HL-60 (cell line): Measurements from ENCODE around the gene TBCD.

ENCODE experiments used
- GABPA ChIP-seq: IDR thresholded peaks from 2 replicates; pipeline ENCODE4 v1.6.1; 2012; ENCODE audit warnings: low read depth
- POLR2AphosphoS5 ChIP-seq: IDR thresholded peaks from 2 replicates; pipeline ENCODE4 v1.6.1; 2012; ENCODE audit warnings: low read depth
- SPI1 ChIP-seq: IDR thresholded peaks from 2 replicates; pipeline ENCODE4 v1.6.1; 2012; ENCODE audit warnings: low read depth, mild to moderate bottlenecking, borderline replicate concordance
- TF ChIP-seq, protein P1 (sequence below): IDR thresholded peaks from one replicate; pipeline ENCODE4 v1.5.1; 2011; ENCODE audit warnings: low read length, control low read depth, inconsistent platforms; ENCODE audit not compliant: insufficient read depth
- TF ChIP-seq, protein P2 (sequence below): IDR thresholded peaks from 2 replicates; pipeline ENCODE4 v1.6.1; 2012; ENCODE audit warnings: low read depth; ENCODE audit not compliant: insufficient replicate concordance

- TF ChIP-seq, protein P1, sequence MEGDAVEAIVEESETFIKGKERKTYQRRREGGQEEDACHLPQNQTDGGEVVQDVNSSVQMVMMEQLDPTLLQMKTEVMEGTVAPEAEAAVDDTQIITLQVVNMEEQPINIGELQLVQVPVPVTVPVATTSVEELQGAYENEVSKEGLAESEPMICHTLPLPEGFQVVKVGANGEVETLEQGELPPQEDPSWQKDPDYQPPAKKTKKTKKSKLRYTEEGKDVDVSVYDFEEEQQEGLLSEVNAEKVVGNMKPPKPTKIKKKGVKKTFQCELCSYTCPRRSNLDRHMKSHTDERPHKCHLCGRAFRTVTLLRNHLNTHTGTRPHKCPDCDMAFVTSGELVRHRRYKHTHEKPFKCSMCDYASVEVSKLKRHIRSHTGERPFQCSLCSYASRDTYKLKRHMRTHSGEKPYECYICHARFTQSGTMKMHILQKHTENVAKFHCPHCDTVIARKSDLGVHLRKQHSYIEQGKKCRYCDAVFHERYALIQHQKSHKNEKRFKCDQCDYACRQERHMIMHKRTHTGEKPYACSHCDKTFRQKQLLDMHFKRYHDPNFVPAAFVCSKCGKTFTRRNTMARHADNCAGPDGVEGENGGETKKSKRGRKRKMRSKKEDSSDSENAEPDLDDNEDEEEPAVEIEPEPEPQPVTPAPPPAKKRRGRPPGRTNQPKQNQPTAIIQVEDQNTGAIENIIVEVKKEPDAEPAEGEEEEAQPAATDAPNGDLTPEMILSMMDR: no peak
- TF ChIP-seq POLR2AphosphoS5: no peak
- no peak for TF ChIP-seq GABPA
- TF ChIP-seq, protein P2, sequence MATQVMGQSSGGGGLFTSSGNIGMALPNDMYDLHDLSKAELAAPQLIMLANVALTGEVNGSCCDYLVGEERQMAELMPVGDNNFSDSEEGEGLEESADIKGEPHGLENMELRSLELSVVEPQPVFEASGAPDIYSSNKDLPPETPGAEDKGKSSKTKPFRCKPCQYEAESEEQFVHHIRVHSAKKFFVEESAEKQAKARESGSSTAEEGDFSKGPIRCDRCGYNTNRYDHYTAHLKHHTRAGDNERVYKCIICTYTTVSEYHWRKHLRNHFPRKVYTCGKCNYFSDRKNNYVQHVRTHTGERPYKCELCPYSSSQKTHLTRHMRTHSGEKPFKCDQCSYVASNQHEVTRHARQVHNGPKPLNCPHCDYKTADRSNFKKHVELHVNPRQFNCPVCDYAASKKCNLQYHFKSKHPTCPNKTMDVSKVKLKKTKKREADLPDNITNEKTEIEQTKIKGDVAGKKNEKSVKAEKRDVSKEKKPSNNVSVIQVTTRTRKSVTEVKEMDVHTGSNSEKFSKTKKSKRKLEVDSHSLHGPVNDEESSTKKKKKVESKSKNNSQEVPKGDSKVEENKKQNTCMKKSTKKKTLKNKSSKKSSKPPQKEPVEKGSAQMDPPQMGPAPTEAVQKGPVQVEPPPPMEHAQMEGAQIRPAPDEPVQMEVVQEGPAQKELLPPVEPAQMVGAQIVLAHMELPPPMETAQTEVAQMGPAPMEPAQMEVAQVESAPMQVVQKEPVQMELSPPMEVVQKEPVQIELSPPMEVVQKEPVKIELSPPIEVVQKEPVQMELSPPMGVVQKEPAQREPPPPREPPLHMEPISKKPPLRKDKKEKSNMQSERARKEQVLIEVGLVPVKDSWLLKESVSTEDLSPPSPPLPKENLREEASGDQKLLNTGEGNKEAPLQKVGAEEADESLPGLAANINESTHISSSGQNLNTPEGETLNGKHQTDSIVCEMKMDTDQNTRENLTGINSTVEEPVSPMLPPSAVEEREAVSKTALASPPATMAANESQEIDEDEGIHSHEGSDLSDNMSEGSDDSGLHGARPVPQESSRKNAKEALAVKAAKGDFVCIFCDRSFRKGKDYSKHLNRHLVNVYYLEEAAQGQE: no peak
- no peak for TF ChIP-seq SPI1
Measured at GRCh38 chr17:82899941-82900340, 148.1 kb downstream of the TBCD start.
